GM19455 (cell line): ENCODE data around the gene PTPN14.
"Not testable (repeated sequence)": the region's sequence is repeated elsewhere in the genome, so short reads cannot be mapped to it uniquely, and the experiment has no call there.

Experiments used
- ATAC-seq: cut with Tn5 transposase; IDR thresholded peaks from one replicate; pipeline ENCODE4 v1.9.1; 2021; ENCODE audit not compliant: unreplicated experiment

PTPN14 gene

GRCh38 chr1:214481983-214482634 lies 69.3 kb downstream of the PTPN14 start:
- ATAC-seq, result not testable (repeated sequence)

- ATAC-seq, result no peak
Measured at GRCh38 chr1:214476986-214477870, 74.2 kb downstream of the PTPN14 start.

- no peak for ATAC-seq
Measured at GRCh38 chr1:214476229-214476985, 75.0 kb downstream of the PTPN14 start.

- no peak for ATAC-seq
Measured at GRCh38 chr1:214475746-214476145, 75.7 kb downstream of the PTPN14 start.

- ATAC-seq, result no peak
Measured at GRCh38 chr1:214475331-214475730, 76.1 kb downstream of the PTPN14 start.

GRCh38 chr1:214474467-214474866 lies 76.9 kb downstream of the PTPN14 start:
- no peak for ATAC-seq

GRCh38 chr1:214473862-214474261 lies 77.5 kb downstream of the PTPN14 start:
- no peak for ATAC-seq

GRCh38 chr1:214473387-214473786 lies 78.0 kb downstream of the PTPN14 start:
- no peak for ATAC-seq

GRCh38 chr1:214472364-214472763 lies 79.0 kb downstream of the PTPN14 start:
- ATAC-seq, result no peak

- no peak for ATAC-seq
Measured at GRCh38 chr1:214471458-214471857, 79.9 kb downstream of the PTPN14 start.

- ATAC-seq, result no peak
Measured at GRCh38 chr1:214470132-214470531, 81.3 kb downstream of the PTPN14 start.

- no peak for ATAC-seq
Measured at GRCh38 chr1:214469290-214469689, 82.1 kb downstream of the PTPN14 start.

- no peak for ATAC-seq
Measured at GRCh38 chr1:214467078-214467585, 84.3 kb downstream of the PTPN14 start.

- ATAC-seq, result no peak
Measured at GRCh38 chr1:214466403-214467077, 84.9 kb downstream of the PTPN14 start.

- no peak for ATAC-seq
Measured at GRCh38 chr1:214464445-214465287, 86.7 kb downstream of the PTPN14 start.

GRCh38 chr1:214463596-214463995 lies 87.8 kb downstream of the PTPN14 start:
- no peak for ATAC-seq

- no peak for ATAC-seq
Measured at GRCh38 chr1:214462882-214463281, 88.5 kb downstream of the PTPN14 start.

- ATAC-seq, result no peak
Measured at GRCh38 chr1:214461305-214461704, 90.1 kb downstream of the PTPN14 start.

GRCh38 chr1:214460304-214460916 lies 91.0 kb downstream of the PTPN14 start:
- ATAC-seq, result no peak
